ENCODE results near the gene LCN15.
"Not testable (repeated sequence)": the region's sequence is repeated elsewhere in the genome, so short reads cannot be mapped to it uniquely, and the experiment has no call there.

Gene LCN15

DNA sequence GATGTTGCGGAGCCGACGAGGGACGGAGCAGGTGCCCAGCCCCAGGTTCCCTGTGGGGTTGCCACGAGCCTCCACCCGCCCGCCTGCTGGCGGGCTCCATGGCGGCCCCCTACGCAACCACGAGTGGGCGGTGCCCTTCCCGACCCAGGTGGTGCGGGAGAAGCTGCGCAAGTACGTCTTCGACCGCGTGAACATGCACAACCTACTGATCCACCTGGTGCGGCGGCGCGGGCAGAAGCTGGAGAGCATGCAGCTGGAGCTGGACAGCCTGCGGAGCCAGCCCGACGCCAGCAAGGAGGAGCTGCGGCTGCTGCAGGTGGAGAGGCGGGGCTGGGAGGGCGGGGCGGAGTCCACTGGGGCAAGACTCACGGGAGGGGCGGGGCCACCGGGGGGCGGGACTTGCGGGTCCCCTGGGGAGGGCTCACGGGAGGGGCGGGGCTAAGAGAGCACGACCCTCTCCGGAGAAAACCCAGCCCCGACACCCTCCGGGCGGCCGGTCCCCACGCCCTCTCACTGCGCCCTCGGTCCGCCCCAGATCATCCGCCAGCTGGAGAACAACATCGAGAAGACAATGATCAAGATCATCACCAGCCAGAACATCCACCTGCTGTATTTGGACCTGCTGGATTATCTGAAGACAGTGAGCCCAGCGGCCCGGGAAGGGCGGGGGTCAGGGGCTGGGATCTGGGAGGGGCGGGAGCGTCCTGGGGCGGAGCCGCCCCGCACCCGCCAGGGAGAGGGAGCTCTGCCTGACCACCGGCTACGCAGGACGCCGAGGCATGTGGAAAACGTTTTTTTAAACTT, 35.7 kb upstream of the LCN15 start:
- H3K27me3 Mint-ChIP-seq: peaks cover 0 to 6% of the 10 kb centered on the region in 2 donors
- peak overlapping the region; percentile 76 to 78 for H3K4me3 Mint-ChIP-seq
- no peaks in the 10 kb centered on the region for H3K36me3 Mint-ChIP-seq (ENCODE audit: insufficient read depth)
- DNase-seq (peak; percentile 56 to 63 (median 63)), ATAC-seq (replicated peaks) (peak; percentile 75)
- no peaks in the 10 kb centered on the region for H3K9me3 Mint-ChIP-seq
- H3K27ac Mint-ChIP-seq: no peak overlapping the region
- peaks cover 15 to 20% of the 10 kb centered on the region in 2 donors for H3K4me1 Mint-ChIP-seq (ENCODE audit: low read depth in 2 of 2)

DNA sequence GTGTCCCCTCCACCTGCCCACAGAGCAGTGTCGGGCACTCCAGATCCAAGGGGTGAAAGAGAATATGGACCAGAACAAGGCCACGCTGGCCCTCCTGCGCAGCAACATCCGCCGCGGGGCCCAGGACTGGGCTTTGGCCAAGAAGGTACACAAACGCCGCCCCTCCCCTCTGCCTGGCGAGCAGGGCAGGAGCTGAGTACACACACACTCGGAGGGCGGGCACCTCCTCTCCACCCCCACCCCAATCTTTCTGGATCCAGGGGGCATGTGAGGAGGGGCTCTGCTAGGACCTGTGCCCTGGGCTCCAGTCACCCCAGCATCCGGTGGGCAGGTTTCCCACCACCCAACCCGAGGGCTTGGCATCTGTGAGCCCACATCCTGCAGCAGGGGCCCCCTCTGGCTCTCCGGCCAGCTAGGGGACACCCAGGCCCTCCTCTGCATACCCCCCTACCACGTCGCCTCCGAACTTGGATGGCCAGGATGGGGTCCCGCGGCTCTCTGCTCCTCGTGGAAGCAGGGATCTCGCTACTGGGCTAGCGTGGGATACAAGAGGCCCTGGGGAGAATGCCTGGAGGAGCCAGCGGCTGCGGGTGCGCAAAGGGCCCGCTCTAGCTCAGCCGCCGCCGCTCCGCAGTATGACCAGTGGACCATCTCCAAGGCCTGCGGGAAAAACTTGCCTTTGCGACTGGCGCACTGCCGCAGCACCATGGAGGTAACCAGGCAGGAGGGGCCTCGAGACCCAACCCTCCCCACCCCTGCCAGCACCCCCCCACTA, 34.9 kb upstream of the LCN15 start:
- DNase-seq: no peak
- Mint-ChIP-seq H3K27me3 (peaks cover 0 to 6% of the 10 kb centered on the region in 2 donors), H3K27ac (no peak overlapping the region), H3K4me3 (peak overlapping the region; percentile 76 to 78), H3K9me3 (no peaks in the 10 kb centered on the region), H3K36me3 (ENCODE audit: insufficient read depth) (no peaks in the 10 kb centered on the region), H3K4me1 (ENCODE audit: low read depth in 2 of 2) (peaks cover 15 to 20% of the 10 kb centered on the region in 2 donors)
- no peak for ATAC-seq (replicated peaks)

DNA sequence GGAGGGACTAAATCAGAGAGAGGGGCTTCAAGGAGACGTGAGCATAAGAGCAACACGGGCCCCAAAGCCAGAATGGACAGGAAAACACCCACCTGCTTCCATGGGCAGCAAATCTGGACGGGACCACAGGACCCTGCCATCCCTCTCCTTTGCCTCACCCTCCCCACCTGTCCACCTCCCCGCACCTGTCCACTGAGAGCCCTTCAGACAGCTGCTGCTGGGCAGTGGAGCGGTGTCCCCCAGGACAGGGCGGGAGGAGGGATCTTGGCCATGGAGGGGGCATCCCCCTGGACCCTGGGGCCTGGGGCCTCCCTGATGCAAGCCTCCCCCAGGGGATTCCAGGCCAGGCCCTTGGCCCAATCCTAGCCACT, 34.4 kb upstream of the LCN15 start:
- Mint-ChIP-seq H3K27me3 (peaks cover 0 to 6% of the 10 kb centered on the region in 2 donors), H3K9me3 (no peaks in the 10 kb centered on the region), H3K4me3 (no peak overlapping the region), H3K27ac (no peak overlapping the region), H3K36me3 (ENCODE audit: insufficient read depth) (no peaks in the 10 kb centered on the region), H3K4me1 (ENCODE audit: low read depth in 2 of 2) (peaks cover 15 to 16% of the 10 kb centered on the region in 2 donors)
- DNase-seq (no peak), ATAC-seq (replicated peaks) (no peak)

DNA sequence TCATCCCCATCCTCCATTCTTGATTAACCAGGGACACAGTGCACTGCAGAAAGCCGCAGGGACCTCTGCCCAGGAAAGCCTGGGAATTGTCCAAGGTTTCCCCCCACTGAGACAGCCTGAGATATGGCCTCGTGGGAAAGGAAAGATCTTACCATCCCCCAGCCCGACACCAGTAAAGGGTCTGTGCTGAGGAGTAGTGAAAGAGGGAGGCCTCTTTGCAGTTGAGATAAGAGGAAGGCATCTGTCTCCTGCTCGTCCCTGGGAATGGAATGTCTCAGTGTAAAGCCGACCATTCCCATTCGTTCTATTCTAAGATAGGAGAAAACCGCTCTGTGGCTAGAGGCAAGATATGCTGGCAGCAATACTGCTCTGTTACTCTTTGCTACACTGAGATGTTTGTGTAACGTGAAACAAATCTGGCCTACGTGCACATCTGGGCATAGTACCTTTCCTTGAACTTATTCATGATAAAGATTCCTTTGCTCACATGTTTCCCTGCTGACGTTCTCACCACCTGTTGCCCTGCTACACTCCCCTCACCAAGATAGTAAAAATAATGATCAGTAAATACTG, 32.5 kb upstream of the LCN15 start:
- H3K4me3 Mint-ChIP-seq: not testable (repeated sequence)

DNA sequence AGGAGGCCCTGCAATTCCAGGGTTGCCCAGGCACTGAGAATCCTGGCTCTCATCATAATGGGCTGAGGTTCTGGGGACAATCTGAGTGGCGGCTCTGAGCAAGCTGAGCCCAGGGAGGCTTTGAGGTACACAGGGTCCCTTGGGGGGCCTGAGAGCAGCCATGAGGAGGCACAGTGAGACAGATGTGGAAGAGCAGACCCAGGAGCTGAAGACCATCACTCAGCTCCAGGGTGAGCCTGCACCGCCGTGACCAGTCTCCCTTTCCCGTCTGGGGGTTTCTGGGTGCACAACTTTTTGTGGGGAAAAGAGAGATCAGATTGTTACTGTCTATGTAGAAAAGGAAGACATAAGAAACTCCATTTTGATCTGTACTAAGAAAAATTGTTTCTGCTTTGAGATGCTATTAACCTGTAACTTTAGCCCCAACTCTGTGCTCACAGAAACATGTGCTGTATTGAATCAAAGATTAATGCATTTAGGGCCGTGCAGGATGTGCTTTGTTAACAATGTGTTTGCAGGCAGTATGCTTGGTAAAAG, 32.0 kb upstream of the LCN15 start, which contains the start of gene CCDC183:
TSS of gene CCDC183 (plus strand) at position 101 of the 537 bp plus-strand sequence. CDS start at position 161, 60 bp downstream.
- Mint-ChIP-seq H3K27ac (peak within 1 kb of the TSS; percentile 39 to 53), H3K36me3 (ENCODE audit: insufficient read depth) (peaks cover 8% of the 10 kb centered on the region), H3K9me3 (no peaks in the 10 kb centered on the region), H3K4me1 (ENCODE audit: low read depth in 2 of 2) (peaks cover 20 to 23% of the 10 kb centered on the region in 2 donors), H3K27me3 (peaks cover 0 to 6% of the 10 kb centered on the region in 2 donors), H3K4me3 (no peak within 1 kb of the TSS)
- ATAC-seq (replicated peaks) (no peak), DNase-seq (no peak)

More for the DNA sequence above, 32.5 kb upstream of the LCN15 start:
- not testable (repeated sequence) for ATAC-seq (replicated peaks); H3K27me3 Mint-ChIP-seq; DNase-seq; H3K36me3 Mint-ChIP-seq (ENCODE audit: insufficient read depth); H3K9me3 Mint-ChIP-seq
- H3K27ac Mint-ChIP-seq: peak overlapping the region in 1 of 2 donors; percentile 53
- peaks cover 21 to 22% of the 10 kb centered on the region in 2 donors for H3K4me1 Mint-ChIP-seq (ENCODE audit: low read depth in 2 of 2)

DNA sequence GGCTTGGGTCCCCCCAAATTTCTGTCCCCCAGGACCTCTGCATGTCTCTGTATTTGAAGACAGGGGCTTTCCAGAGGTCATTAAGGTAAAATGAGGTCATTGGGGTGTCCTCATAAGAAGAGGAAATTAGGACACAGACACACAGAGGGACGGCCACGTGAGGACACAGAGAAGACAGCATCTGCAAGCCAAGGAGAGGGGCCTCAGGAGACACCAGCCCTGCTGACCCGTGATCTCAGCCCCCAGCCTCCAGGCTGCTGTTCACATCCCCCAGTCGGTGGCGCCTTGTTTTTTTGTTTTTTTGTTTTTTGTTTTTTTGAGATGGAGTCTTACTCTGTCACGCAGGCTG, 30.7 kb upstream of the LCN15 start:
- Mint-ChIP-seq H3K4me1 (ENCODE audit: low read depth in 2 of 2) (peaks cover 12 to 14% of the 10 kb centered on the region in 2 donors), H3K4me3 (no peak overlapping the region)
- ATAC-seq (replicated peaks): no peak

DNA sequence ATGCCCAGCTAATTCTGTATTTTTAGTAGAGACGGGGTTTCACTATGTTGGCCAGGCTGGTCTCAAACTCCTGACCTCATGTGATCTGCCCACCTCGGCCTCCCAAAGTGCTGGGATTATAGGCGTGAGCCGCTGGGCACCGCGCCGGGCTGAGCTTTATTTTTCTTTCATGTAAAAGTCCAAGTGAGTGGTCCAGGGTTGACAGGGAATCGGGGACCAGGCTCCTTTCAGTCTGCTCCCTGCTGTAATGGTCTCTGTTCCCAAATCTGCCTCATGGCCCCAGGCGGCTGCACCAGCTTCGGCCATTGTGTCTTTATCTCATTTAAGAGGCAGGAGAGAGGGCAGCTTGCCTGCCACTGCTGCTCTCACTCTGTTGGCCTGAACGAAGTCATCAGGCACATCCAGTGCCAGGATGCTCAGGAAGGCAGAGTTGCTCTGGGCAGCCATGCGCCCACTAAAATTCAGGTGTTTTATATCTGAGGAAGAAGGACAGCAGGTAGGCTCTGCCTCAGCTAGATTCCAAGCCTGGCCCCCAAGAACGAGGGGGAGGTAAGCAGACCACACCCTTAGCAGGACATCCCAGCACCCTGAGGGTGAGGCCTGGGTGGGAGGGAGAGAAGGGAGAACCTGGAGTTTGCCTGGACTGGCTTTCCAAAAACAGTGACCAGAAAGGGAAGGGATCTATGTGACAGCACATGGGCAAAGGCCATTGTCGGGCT, 30.1 kb upstream of the LCN15 start:
- Mint-ChIP-seq H3K27ac (peak overlapping the region in 1 of 2 donors; percentile 49), H3K4me3 (no peak overlapping the region), H3K9me3 (no peaks in the 10 kb centered on the region), H3K27me3 (peaks cover 0 to 6% of the 10 kb centered on the region in 2 donors), H3K4me1 (ENCODE audit: low read depth in 2 of 2) (peaks cover 10 to 11% of the 10 kb centered on the region in 2 donors), H3K36me3 (ENCODE audit: insufficient read depth) (peaks cover 14% of the 10 kb centered on the region)
- ATAC-seq (replicated peaks): no peak
- no peak for DNase-seq

More for the DNA sequence above, 30.7 kb upstream of the LCN15 start:
- Mint-ChIP-seq H3K9me3 (no peaks in the 10 kb centered on the region), H3K27ac (no peak overlapping the region), H3K27me3 (peaks cover 0 to 6% of the 10 kb centered on the region in 2 donors), H3K36me3 (ENCODE audit: insufficient read depth) (peaks cover 10% of the 10 kb centered on the region)
- no peak for DNase-seq

DNA sequence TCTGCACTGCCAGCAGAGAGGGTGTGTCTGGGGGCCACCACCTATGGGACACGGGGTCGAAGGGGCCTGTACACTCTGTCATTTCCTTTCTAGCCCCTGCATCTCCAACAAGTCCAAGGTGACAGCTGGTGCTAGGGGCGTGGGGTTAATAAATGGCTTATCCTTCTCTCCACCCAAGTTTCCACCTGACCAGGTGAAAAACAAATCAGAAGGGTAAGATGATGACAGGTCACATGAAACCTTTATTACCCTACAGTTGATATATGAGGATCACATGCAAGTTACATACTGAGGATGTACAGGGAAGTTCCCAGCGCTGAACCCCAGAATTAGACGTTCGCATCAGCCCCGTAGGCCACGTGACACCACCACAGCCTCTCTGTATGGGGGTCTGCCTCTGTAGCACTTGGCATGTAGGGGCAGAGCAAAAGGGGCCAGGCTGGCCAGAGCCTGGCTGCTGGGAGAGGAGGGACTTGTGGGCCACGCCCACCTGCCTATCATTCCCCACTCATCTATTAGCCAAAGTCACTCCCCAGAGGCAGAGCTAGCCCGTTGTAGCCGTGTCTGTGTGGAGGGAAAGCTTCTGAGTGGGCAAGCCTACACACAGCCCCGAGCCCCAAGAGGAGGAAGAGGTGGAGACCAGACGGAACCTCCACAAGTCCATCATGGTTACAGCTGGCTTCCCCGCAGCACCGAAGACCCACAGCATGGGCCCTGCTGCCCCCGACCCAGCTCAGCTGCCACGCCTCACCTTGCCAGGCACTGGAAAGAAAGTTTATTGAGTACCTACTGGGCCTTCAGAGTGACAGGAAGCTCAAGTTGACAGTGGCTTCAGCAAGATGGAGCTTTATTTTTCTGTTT, 29.0 kb upstream of the LCN15 start:
- Mint-ChIP-seq H3K4me3 (peak overlapping the region in 1 of 2 donors; percentile 7), H3K27ac (peak overlapping the region in 1 of 2 donors; percentile 23), H3K4me1 (ENCODE audit: low read depth in 2 of 2) (peaks cover 11% of the 10 kb centered on the region in 2 donors), H3K36me3 (ENCODE audit: insufficient read depth) (peaks cover 14% of the 10 kb centered on the region), H3K27me3 (peaks cover 0 to 6% of the 10 kb centered on the region in 2 donors), H3K9me3 (no peaks in the 10 kb centered on the region)
- DNase-seq (no peak), ATAC-seq (replicated peaks) (no peak)

DNA sequence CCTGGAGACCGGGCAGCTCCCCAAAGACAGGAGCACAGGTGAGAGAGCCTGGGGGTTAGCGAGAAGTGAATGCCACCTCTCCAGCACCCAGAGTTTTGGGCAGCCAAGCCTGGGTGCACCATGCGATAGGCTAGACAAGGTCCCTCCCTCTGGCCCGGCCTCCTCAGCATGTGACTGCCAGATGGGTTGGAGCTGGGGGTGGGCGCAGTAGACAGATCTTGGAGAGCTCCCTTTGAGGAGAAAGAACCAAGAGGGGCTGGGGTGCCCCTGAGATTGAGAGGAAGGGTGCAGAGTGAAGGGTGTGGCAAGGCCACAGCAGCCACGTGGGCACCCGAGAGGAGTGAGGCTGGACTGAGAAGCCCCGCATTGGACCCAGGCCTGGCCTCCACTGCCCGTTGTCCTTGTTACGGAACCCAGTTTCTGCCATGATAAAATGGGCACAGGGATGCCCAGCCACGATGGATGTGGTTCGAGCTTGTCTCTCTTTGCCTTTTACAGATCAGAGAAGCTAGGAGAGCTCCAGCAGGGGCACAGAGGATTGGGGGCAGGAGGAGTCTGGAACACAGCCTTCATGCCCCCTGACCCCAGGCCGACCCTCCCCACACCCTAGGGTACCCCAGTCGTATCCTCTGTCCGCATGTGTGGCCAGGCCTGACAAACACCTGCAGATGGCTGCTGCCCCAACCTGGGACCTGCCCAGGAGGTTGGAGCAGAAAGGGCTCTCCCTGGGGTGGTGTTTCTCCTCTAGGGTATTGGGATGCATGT, 28.2 kb upstream of the LCN15 start:
- Mint-ChIP-seq H3K36me3 (ENCODE audit: insufficient read depth) (peaks cover 14% of the 10 kb centered on the region), H3K9me3 (no peaks in the 10 kb centered on the region), H3K4me1 (ENCODE audit: low read depth in 2 of 2) (peaks cover 16 to 19% of the 10 kb centered on the region in 2 donors), H3K27ac (peak overlapping the region in 1 of 2 donors; percentile 88), H3K27me3 (peaks cover 0 to 3% of the 10 kb centered on the region in 2 donors), H3K4me3 (peak overlapping the region in 1 of 2 donors; percentile 83)
- DNase-seq (no peak), ATAC-seq (replicated peaks) (no peak)

DNA sequence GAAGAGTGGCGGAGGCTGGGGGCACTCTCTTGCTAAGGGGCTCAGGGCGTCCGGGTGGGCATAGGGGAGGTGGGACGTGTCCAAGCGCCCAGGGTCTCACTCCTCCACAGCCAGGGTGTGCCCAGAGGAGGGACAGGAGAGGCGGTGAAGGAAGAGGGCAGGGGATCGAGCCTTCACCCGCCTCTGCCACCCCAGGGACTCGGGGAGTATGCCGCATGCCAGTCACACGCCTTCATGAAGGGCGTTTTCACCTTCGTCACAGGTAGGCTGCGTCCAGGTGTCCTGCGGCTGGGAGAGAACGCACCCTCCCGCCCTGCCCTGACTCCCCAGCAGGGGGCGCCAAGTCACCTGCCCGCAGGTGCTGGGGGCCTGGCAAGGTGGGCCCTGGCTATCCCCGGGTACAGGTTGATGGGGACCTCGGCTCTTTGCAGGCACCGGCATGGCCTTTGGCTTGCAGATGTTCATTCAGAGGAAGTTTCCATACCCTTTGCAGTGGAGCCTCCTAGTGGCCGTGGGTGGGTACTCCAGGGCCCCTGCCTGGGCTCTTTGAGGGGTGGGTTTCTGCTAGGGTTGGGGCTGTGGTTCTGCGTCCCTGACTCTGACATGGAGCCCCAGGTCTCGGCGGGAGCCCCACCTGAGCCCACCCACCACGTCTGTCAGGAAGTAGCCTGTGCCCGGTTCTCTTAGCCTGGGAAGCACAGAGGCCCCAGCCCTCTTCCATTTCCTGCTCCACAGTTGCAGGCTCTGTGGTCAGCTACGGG, 27.4 kb upstream of the LCN15 start:
- H3K4me1 Mint-ChIP-seq (ENCODE audit: low read depth in 2 of 2): peaks cover 17 to 20% of the 10 kb centered on the region in 2 donors

More for the DNA sequence above, 27.4 kb upstream of the LCN15 start:
- no peaks in the 10 kb centered on the region for H3K9me3 Mint-ChIP-seq
- H3K4me3 Mint-ChIP-seq: peak overlapping the region; percentile 81 to 83
- peak; percentile 29 for ATAC-seq (replicated peaks)
- peaks cover 0 to 6% of the 10 kb centered on the region in 2 donors for H3K27me3 Mint-ChIP-seq
- H3K27ac Mint-ChIP-seq: peak overlapping the region; percentile 81 to 88
- peak; percentile 65 to 71 (median 66) for DNase-seq
- H3K36me3 Mint-ChIP-seq (ENCODE audit: insufficient read depth): peaks cover 14% of the 10 kb centered on the region

Measured in effector memory CD8-positive, alpha-beta T cell (primary cell).